MV-4-11 (cell line): ENCODE data around the gene RAB20.
"Not testable (repeated sequence)": the region's sequence is repeated elsewhere in the genome, so short reads cannot be mapped to it uniquely, and the experiment has no call there.

Source experiments
- DNase-seq: peaks from one replicate; lab custom pipeline; 2025; lab: John Stamatoyannopoulos, UW

Gene RAB20

GRCh38 chr13:110554946-110555345 lies 6.6 kb downstream of the RAB20 start:
- DNase-seq = no peak

GRCh38 chr13:110554227-110554836 lies 7.2 kb downstream of the RAB20 start:
- no peak for DNase-seq

GRCh38 chr13:110553417-110553816 lies 8.1 kb downstream of the RAB20 start:
- no peak for DNase-seq

GRCh38 chr13:110552767-110553166 lies 8.8 kb downstream of the RAB20 start:
- no peak for DNase-seq

- DNase-seq = no peak
Measured at GRCh38 chr13:110551284-110551683, 10.2 kb downstream of the RAB20 start.

- no peak for DNase-seq
Measured at GRCh38 chr13:110549795-110550160, 11.7 kb downstream of the RAB20 start.

GRCh38 chr13:110548891-110549794 lies 12.4 kb downstream of the RAB20 start:
- no peak for DNase-seq

GRCh38 chr13:110546926-110547325 lies 14.6 kb downstream of the RAB20 start:
- no peak for DNase-seq

GRCh38 chr13:110546378-110546777 lies 15.1 kb downstream of the RAB20 start:
- DNase-seq = no peak

GRCh38 chr13:110542169-110542796 lies 19.2 kb downstream of the RAB20 start:
- DNase-seq = no peak

GRCh38 chr13:110541526-110541920 lies 20.0 kb downstream of the RAB20 start:
- no peak for DNase-seq

GRCh38 chr13:110540871-110541525 lies 20.5 kb downstream of the RAB20 start:
- no peak for DNase-seq

GRCh38 chr13:110539894-110540293 lies 21.6 kb downstream of the RAB20 start:
- DNase-seq = no peak

- no peak for DNase-seq
Measured at GRCh38 chr13:110538632-110539031, 22.9 kb downstream of the RAB20 start.

- peak; percentile 99 for DNase-seq
Measured at GRCh38 chr13:110536006-110536693, 25.4 kb downstream of the RAB20 start.

GRCh38 chr13:110535526-110535925 lies 26.0 kb downstream of the RAB20 start:
- DNase-seq = no peak

- DNase-seq = no peak
Measured at GRCh38 chr13:110533771-110534670, 27.5 kb downstream of the RAB20 start.

GRCh38 chr13:110532258-110532657 lies 29.3 kb downstream of the RAB20 start:
- DNase-seq = not testable (repeated sequence)

GRCh38 chr13:110531671-110532083 lies 29.8 kb downstream of the RAB20 start:
- no peak for DNase-seq

- no peak for DNase-seq
Measured at GRCh38 chr13:110531100-110531499, 30.4 kb downstream of the RAB20 start.
